Psoas muscle (tissue), 8 donors: ENCODE data around the gene RORC. TPM values are rescaled to one million over a fixed set of nuclear protein-coding genes. Genes with fewer than 3 reads are reported as not detected.

ENCODE experiments used
- ATAC-seq, 4 donors: fragments of 200-7000 bp; cut with Tn5 transposase; one replicate each; pipeline ENCODE4 v1.9.1; 2020; ENCODE audit warnings: moderate library complexity in 3 of 4, mild to moderate bottlenecking in 2 of 4
- DNase-seq, 2 donors: peaks; one replicate each; pipeline ENCODE4 v3.0.0-alpha.2; 2020
- H3K27ac ChIP-seq: fragments of 200-600 bp; one replicate; pipeline ENCODE4 v1.8.0; 2022
- H3K27me3 ChIP-seq, 3 donors: fragments of 200-600 bp in 1 of 3; one replicate each; pipeline versions ENCODE4 v1.6.1 to v1.8.0; 2013 to 2022; ENCODE audit warnings: low read length in 2 of 3, mild to moderate bottlenecking in 2 of 3, moderate library complexity in 1 of 3; ENCODE audit not compliant: insufficient read depth in 3 of 3
- H3K36me3 ChIP-seq, 2 donors: fragments of 200-600 bp in 1 of 2; one replicate each; pipeline versions ENCODE4 v1.6.1 to v1.8.0; 2013 to 2022; ENCODE audit warnings: low read depth in 1 of 2, mild to moderate bottlenecking in 1 of 2, moderate library complexity in 1 of 2; ENCODE audit not compliant: insufficient read depth in 1 of 2
- H3K4me1 ChIP-seq: fragments of 200-600 bp; one replicate; pipeline ENCODE4 v1.8.0; 2022
- H3K4me3 ChIP-seq: fragments of 200-600 bp; one replicate; pipeline ENCODE4 v1.8.0; 2022; ENCODE audit warnings: mild to moderate bottlenecking
- H3K9me3 ChIP-seq: fragments of 200-600 bp; one replicate; pipeline ENCODE4 v1.8.0; 2022
- WGBS, 3 donors: extraction: QIAGEN DNeasy Blood & Tissue Kit; methylation state at CpG; one replicate each; pipeline versions ENCODE4 v1.1.6 to v1.1.7; 2013; 5-methylcytosine and 5-hydroxymethylcytosine counted together
- intact Hi-C, 2 donors: fragments of 100-400 bp; cut with DNase I; formaldehyde crosslinking; loops; one replicate each; pipeline versions ENCODE4 v1.11.0 to v1.14.2; 2022
- polyA plus RNA-seq, 3 donors: library from polyadenylated mRNA; stranded (reverse); fragments of 200-250 nt; gene quantifications; one replicate each; pipeline ENCODE4 v1.2.3, GENCODE V29; 2013
- total RNA-seq, 4 donors: library from RNA; stranded (reverse); fragmentation: NEBNext Ultra II Directional in 2 of 4; extraction: Animal tissue kit (Norgen Biotek cat#: 25700) in 2 of 4; gene quantifications; one replicate each; pipeline versions ENCODE4 v1.2.1 to v1.2.4, GENCODE V29; 2021 to 2023
- TF ChIP-seq, protein P1 (sequence below): fragments of 200-600 bp; IDR thresholded peaks from one replicate; pipeline ENCODE4 v1.8.0; 2022; ENCODE audit warnings: antibody characterized with exemption
- donor health status: healthy with polysubstance abuse.
- donor health status: DM: no; HTN: no; CAD: no; lungs with moderate emphysema.
- donor health status: Bipolar disorder and iron deficiency.
- donor health status: healthy.
- donor health status: DM: yes; HTN: yes; CAD: no.
- donor health status: DM: no; HTN: no; CAD: no.
- donor health status: DM: no; HTN: no; CAD: no.
- donor health status: DM: yes; HTN: yes; CAD: no.

Gene RORC
- total and polyA plus RNA-seq, 7 donors: 3.5 to 109 (median 62.9) TPM

DNA sequence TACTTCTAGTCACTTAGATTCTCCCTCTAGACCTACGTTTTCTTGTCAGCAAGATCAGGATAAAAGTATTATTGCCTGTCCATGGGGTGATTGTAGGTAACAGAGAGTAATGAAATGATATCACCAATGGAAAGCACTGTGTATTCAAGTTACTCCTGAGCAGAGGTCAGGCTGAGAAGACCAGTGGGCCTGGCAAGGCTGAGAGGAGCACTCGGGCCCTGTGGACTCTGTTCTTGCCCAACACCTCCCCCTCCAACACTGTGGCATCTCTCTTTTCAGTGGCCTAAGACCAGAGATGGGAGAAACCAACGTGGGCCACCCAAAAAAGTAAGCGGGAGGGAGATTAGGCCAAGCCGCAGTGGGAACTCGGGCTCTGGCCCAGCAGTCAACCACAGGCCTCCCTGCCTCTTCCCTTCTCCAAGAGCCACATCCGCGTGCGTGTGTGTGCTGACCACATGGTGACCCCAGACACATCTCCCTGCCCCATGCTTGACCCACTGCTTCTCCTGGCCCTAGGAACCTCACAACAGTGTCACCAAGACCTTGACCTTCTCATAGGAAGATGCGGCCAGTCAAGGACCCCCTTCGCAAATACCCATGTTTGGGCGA, 12.3 kb downstream of the RORC start:
- Histone ChIP-seq H3K27me3 (no peaks in the 10 kb centered on the region), H3K36me3 (peaks cover 0 to 28% of the 10 kb centered on the region in 2 donors), H3K27ac (peak overlapping the region; percentile 23), H3K4me3 (no peak overlapping the region), H3K9me3 (no peaks in the 10 kb centered on the region), H3K4me1 (peaks cover 8% of the 10 kb centered on the region)
- TF ChIP-seq, protein P1, sequence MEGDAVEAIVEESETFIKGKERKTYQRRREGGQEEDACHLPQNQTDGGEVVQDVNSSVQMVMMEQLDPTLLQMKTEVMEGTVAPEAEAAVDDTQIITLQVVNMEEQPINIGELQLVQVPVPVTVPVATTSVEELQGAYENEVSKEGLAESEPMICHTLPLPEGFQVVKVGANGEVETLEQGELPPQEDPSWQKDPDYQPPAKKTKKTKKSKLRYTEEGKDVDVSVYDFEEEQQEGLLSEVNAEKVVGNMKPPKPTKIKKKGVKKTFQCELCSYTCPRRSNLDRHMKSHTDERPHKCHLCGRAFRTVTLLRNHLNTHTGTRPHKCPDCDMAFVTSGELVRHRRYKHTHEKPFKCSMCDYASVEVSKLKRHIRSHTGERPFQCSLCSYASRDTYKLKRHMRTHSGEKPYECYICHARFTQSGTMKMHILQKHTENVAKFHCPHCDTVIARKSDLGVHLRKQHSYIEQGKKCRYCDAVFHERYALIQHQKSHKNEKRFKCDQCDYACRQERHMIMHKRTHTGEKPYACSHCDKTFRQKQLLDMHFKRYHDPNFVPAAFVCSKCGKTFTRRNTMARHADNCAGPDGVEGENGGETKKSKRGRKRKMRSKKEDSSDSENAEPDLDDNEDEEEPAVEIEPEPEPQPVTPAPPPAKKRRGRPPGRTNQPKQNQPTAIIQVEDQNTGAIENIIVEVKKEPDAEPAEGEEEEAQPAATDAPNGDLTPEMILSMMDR: no peak
- DNase-seq (no peak), ATAC-seq (no peak)
- WGBS, 3 donors: 72 to 91% (median 84%) methylated on average over 12 of the region's 12 CpGs
- intact Hi-C loops: no loop called here

- TF ChIP-seq, protein P1: no peak
- DNase-seq (no peak), ATAC-seq (no peak)
- no peak overlapping the region for H3K27ac ChIP-seq
- intact Hi-C loops: no loop called here
- H3K9me3 ChIP-seq: no peaks in the 10 kb centered on the region
- peaks cover 0 to 45% of the 10 kb centered on the region in 2 donors for H3K36me3 ChIP-seq
- H3K4me1 ChIP-seq: peaks cover 8% of the 10 kb centered on the region
- H3K4me3 ChIP-seq: no peak overlapping the region
- H3K27me3 ChIP-seq: no peaks in the 10 kb centered on the region
- WGBS, 3 donors: 46 to 61% (median 50%) methylated on average over 7 of the region's 7 CpGs
Observed at GRCh38 chr1:151817353-151817730, 14.3 kb downstream of the RORC start.

GRCh38 chr1:151816548-151817352, 14.9 kb downstream of the RORC start:
- peaks cover 0 to 51% of the 10 kb centered on the region in 2 donors for H3K36me3 ChIP-seq
- no peaks in the 10 kb centered on the region for H3K9me3 ChIP-seq
- peaks cover 13% of the 10 kb centered on the region for H3K4me1 ChIP-seq
- DNase-seq (no peak), ATAC-seq (no peak)
- TF ChIP-seq, protein P1: no peak
- 70 to 76% (median 72%) methylated on average over 26 of the region's 26 CpGs for WGBS, 3 donors
- no peak overlapping the region for H3K27ac ChIP-seq
- intact Hi-C loops: no loop called here
- no peak overlapping the region for H3K4me3 ChIP-seq
- no peaks in the 10 kb centered on the region for H3K27me3 ChIP-seq

- DNase-seq (no peak), ATAC-seq (no peak)
- TF ChIP-seq, protein P1: no peak
- H3K4me3 ChIP-seq: no peak overlapping the region
- H3K36me3 ChIP-seq: peaks cover 0 to 59% of the 10 kb centered on the region in 2 donors
- H3K9me3 ChIP-seq: no peaks in the 10 kb centered on the region
- H3K27ac ChIP-seq: no peak overlapping the region
- H3K27me3 ChIP-seq: no peaks in the 10 kb centered on the region
- peaks cover 18% of the 10 kb centered on the region for H3K4me1 ChIP-seq
- 77 to 79% (median 79%) methylated on average over 12 of the region's 12 CpGs for WGBS, 3 donors
- intact Hi-C loops: no loop called here
Observed at GRCh38 chr1:151815716-151816327, 15.8 kb downstream of the RORC start.
